Ectodermal cell (in vitro differentiated cells): ENCODE measurements around the gene MT1X.

ENCODE experiments used
- H3K27ac ChIP-seq: 2 replicates; pipeline ENCODE4 v1.7.0; 2013; ENCODE audit warnings: mild to moderate bottlenecking, low read depth, low read length; ENCODE audit not compliant: insufficient read depth, poor library complexity, severe bottlenecking
- H3K27me3 ChIP-seq: 2 replicates; pipeline ENCODE4 v1.7.0; 2013; ENCODE audit warnings: mild to moderate bottlenecking, low read length; ENCODE audit not compliant: insufficient read depth, control insufficient read depth, poor library complexity, severe bottlenecking
- H3K36me3 ChIP-seq: one replicate; pipeline ENCODE4 v1.7.0; 2013; ENCODE audit warnings: low read length; ENCODE audit not compliant: control insufficient read depth, insufficient read depth
- H3K4me1 ChIP-seq: one replicate; pipeline ENCODE4 v1.7.0; 2013; ENCODE audit warnings: low read length; ENCODE audit not compliant: control insufficient read depth, insufficient read depth
- H3K4me3 ChIP-seq: 2 replicates; pipeline ENCODE4 v1.7.0; 2013; ENCODE audit warnings: low read depth, low read length, control low read depth; ENCODE audit not compliant: insufficient read depth
- H3K9me3 ChIP-seq: 2 replicates; pipeline ENCODE4 v1.7.0; 2013; ENCODE audit warnings: mild to moderate bottlenecking, low read length, moderate library complexity; ENCODE audit not compliant: control insufficient read depth
- WGBS, 2 experiments: methylation state at CpG; one replicate each; pipeline ENCODE4 v1.1.7; 2013; ENCODE audit warnings: missing lambda C conversion rate in 2 of 2; 5-methylcytosine and 5-hydroxymethylcytosine counted together

MT1X gene

GRCh38 chr16:56691885-56692284, 9.6 kb downstream of the MT1X start:
- H3K27ac ChIP-seq, result no peak overlapping the region
- no peaks in the 10 kb centered on the region for H3K36me3 ChIP-seq
- no peaks in the 10 kb centered on the region for H3K4me1 ChIP-seq
- H3K27me3 ChIP-seq, result no peaks in the 10 kb centered on the region
- no peaks in the 10 kb centered on the region for H3K9me3 ChIP-seq
- WGBS, 2 experiments, result 86 to 87% methylated on average over 4 of the region's 4 CpGs
- H3K4me3 ChIP-seq, result no peak overlapping the region

- Histone ChIP-seq H3K4me3 (no peak overlapping the region), H3K27me3 (no peaks in the 10 kb centered on the region), H3K4me1 (no peaks in the 10 kb centered on the region), H3K27ac (no peak overlapping the region), H3K36me3 (no peaks in the 10 kb centered on the region), H3K9me3 (peaks cover 4% of the 10 kb centered on the region)
- 81 to 88% methylated on average over 1 of the region's 1 CpG for WGBS, 2 experiments
These were observed 13.0 kb downstream of the MT1X start for GRCh38 chr16:56695246-56695645.

GRCh38 chr16:56697456-56698155, 15.3 kb downstream of the MT1X start:
- Histone ChIP-seq H3K27ac (no peak overlapping the region), H3K4me3 (no peak overlapping the region), H3K4me1 (no peaks in the 10 kb centered on the region), H3K36me3 (no peaks in the 10 kb centered on the region), H3K27me3 (no peaks in the 10 kb centered on the region), H3K9me3 (peaks cover 4% of the 10 kb centered on the region)
- 93% methylated on average over 5 of the region's 5 CpGs for WGBS, 2 experiments

GRCh38 chr16:56700195-56700594, 17.9 kb downstream of the MT1X start:
- H3K4me3 ChIP-seq, result no peak overlapping the region
- H3K36me3 ChIP-seq, result no peaks in the 10 kb centered on the region
- 78% methylated on average over 1 of the region's 1 CpG; no CpG with 5 or more reads in 1 of the 2 experiments for WGBS, 2 experiments
- H3K27me3 ChIP-seq, result no peaks in the 10 kb centered on the region
- no peak overlapping the region for H3K27ac ChIP-seq
- H3K4me1 ChIP-seq, result no peaks in the 10 kb centered on the region
- peaks cover 4% of the 10 kb centered on the region for H3K9me3 ChIP-seq

GRCh38 chr16:56700631-56701030, 18.4 kb downstream of the MT1X start:
- Histone ChIP-seq H3K27me3 (no peaks in the 10 kb centered on the region), H3K4me3 (no peak overlapping the region)

GRCh38 chr16:56701534-56701933, 19.3 kb downstream of the MT1X start:
- Histone ChIP-seq H3K27me3 (no peaks in the 10 kb centered on the region), H3K27ac (no peak overlapping the region), H3K4me3 (no peak overlapping the region), H3K9me3 (peaks cover 4% of the 10 kb centered on the region), H3K4me1 (no peaks in the 10 kb centered on the region), H3K36me3 (no peaks in the 10 kb centered on the region)
- 83 to 85% methylated on average over 7 of the region's 7 CpGs for WGBS, 2 experiments

More at GRCh38 chr16:56700631-56701030, 18.4 kb downstream of the MT1X start:
- 83 to 85% methylated on average over 1 of the region's 1 CpG for WGBS, 2 experiments
- H3K4me1 ChIP-seq, result no peaks in the 10 kb centered on the region
- peaks cover 4% of the 10 kb centered on the region for H3K9me3 ChIP-seq
- no peaks in the 10 kb centered on the region for H3K36me3 ChIP-seq
- no peak overlapping the region for H3K27ac ChIP-seq

- Histone ChIP-seq H3K4me1 (no peaks in the 10 kb centered on the region), H3K27me3 (no peaks in the 10 kb centered on the region), H3K9me3 (no peaks in the 10 kb centered on the region), H3K36me3 (no peaks in the 10 kb centered on the region), H3K4me3 (no peak overlapping the region), H3K27ac (no peak overlapping the region)
- 90 to 95% methylated on average over 4 to 5 of the region's 5 CpGs for WGBS, 2 experiments
These were observed 20.6 kb downstream of the MT1X start for GRCh38 chr16:56702836-56703235.

- H3K4me3 ChIP-seq, result no peak overlapping the region
- 87% methylated on average over 11 to 13 of the region's 13 CpGs for WGBS, 2 experiments
- no peak overlapping the region for H3K27ac ChIP-seq
- H3K4me1 ChIP-seq, result no peaks in the 10 kb centered on the region
- no peaks in the 10 kb centered on the region for H3K27me3 ChIP-seq
- H3K36me3 ChIP-seq, result no peaks in the 10 kb centered on the region
- no peaks in the 10 kb centered on the region for H3K9me3 ChIP-seq
These were observed 26.5 kb downstream of the MT1X start for GRCh38 chr16:56708525-56709442.

GRCh38 chr16:56709443-56710040, 27.3 kb downstream of the MT1X start:
- H3K9me3 ChIP-seq, result no peaks in the 10 kb centered on the region
- H3K27ac ChIP-seq, result no peak overlapping the region
- no peaks in the 10 kb centered on the region for H3K36me3 ChIP-seq
- H3K4me1 ChIP-seq, result no peaks in the 10 kb centered on the region
- H3K4me3 ChIP-seq, result no peak overlapping the region
- no peaks in the 10 kb centered on the region for H3K27me3 ChIP-seq
- 79 to 88% methylated on average over 3 to 4 of the region's 4 CpGs for WGBS, 2 experiments

GRCh38 chr16:56710181-56710737, 28.0 kb downstream of the MT1X start:
- H3K9me3 ChIP-seq, result no peaks in the 10 kb centered on the region
- H3K27me3 ChIP-seq, result no peaks in the 10 kb centered on the region
- no peaks in the 10 kb centered on the region for H3K36me3 ChIP-seq
- H3K27ac ChIP-seq, result no peak overlapping the region
- H3K4me1 ChIP-seq, result no peaks in the 10 kb centered on the region
- H3K4me3 ChIP-seq, result no peak overlapping the region
- WGBS, 2 experiments, result 80 to 90% methylated on average over 3 of the region's 3 CpGs
